Adrenal gland (tissue), 12 donors: ENCODE results near the gene LIM2. TPM values are rescaled to one million over a fixed set of nuclear protein-coding genes. Genes with fewer than 3 reads are reported as not detected.

Source experiments
- DNase-seq, 7 donors: peaks; one replicate each; pipeline ENCODE4 v3.0.0-alpha.2; 2019 to 2020
- H3K27ac ChIP-seq, 5 donors: fragments of 200-600 bp; sonication (generic) in 4 of 5; 1 replicate in 3 of 5; 2 replicates in 2 of 5; pipeline versions ENCODE4 v1.5.1 to v1.8.0; 2016 to 2020; ENCODE audit warnings: mild to moderate bottlenecking in 1 of 5
- H3K27me3 ChIP-seq: fragments of 200-600 bp; 2 replicates; pipeline ENCODE4 v1.8.0; 2021
- H3K36me3 ChIP-seq, 2 donors: fragments of 200-600 bp; replicated peaks in 1 of 2; 1 replicate in 1 of 2; 2 replicates in 1 of 2; pipeline versions ENCODE4 v1.5.1 to v1.8.0; 2018 to 2022
- H3K4me1 ChIP-seq, 2 donors: fragments of 200-600 bp; replicated peaks in 1 of 2; 1 replicate in 1 of 2; 2 replicates in 1 of 2; pipeline versions ENCODE4 v1.5.1 to v1.8.0; 2018 to 2021
- H3K4me3 ChIP-seq, 4 donors: fragments of 200-600 bp; sonication (generic) in 3 of 4; one replicate each; pipeline ENCODE4 v1.5.1; 2016 to 2018
- H3K9me3 ChIP-seq, 3 donors: fragments of 200-600 bp; sonication (generic) in 1 of 3; replicated peaks in 1 of 3; 1 replicate in 2 of 3; 2 replicates in 1 of 3; pipeline versions ENCODE4 v1.5.1 to v1.8.0; 2016 to 2021
- POLR2A ChIP-seq, 2 donors: fragments of 450-650 bp; IDR thresholded peaks; one replicate each; pipeline ENCODE4 v1.6.1; 2017; ENCODE audit warnings: antibody characterized with exemption in 2 of 2, mild to moderate bottlenecking in 2 of 2, moderate library complexity in 1 of 2
- WGBS, 4 donors: extraction: QIAGEN DNeasy Blood & Tissue Kit in 2 of 4; methylation state at CpG; one replicate each; pipeline versions ENCODE4 v1.1.5 to v1.1.7; 2013 to 2017; 5-methylcytosine and 5-hydroxymethylcytosine counted together
- intact Hi-C, 2 donors: fragments of 100-400 bp; cut with DNase I; formaldehyde crosslinking; loops; one replicate each; pipeline versions ENCODE4 v1.14.1 to v1.15.0; 2022 to 2023
- polyA plus RNA-seq, 3 donors: library from polyadenylated mRNA; stranded (reverse); fragments of 200-250 nt in 2 of 3; fragments of 350-450 nt in 1 of 3; fragmentation: Illumina TruSeq in 1 of 3; extraction: RNeasy Lipid Tissue Mini Kit (QIAGEN cat#74804) in 1 of 3; gene quantifications; one replicate each; pipeline ENCODE4 v1.2.3, GENCODE V29; 2013 to 2014
- total RNA-seq, 9 donors: library from RNA; depleted of rRNA in 4 of 9; stranded (reverse); fragments of >200 nt in 4 of 9; fragments of 120-200 nt in 1 of 9; fragmentation: NEBNext Ultra II Directional in 1 of 9; extraction: Animal tissue kit (Norgen Biotek cat#: 25700) in 1 of 9; gene quantifications; one replicate each; pipeline versions ENCODE4 v1.1.0 to v1.2.4, GENCODE V29; 2013 to 2023
- TF ChIP-seq, protein P1 (sequence below), 6 experiments: fragments of 450-650 bp in 4 of 6; fragments of 200-600 bp in 2 of 6; sonication (generic) in 1 of 6; IDR thresholded peaks; 1 replicate in 5 of 6; 2 replicates in 1 of 6; pipeline versions ENCODE4 v1.5.1 to v1.8.0; 2016 to 2021; ENCODE audit warnings: antibody characterized with exemption in 6 of 6, mild to moderate bottlenecking in 2 of 6, moderate library complexity in 1 of 6
- donor health status: healthy with polysubstance abuse.
- donor health status: Bipolar disorder and iron deficiency.
- donor health status: DM: yes; HTN: yes; CAD: no.
- donor health status: DM: no; HTN: no; CAD: no.
- donor health status: DM: no; HTN: no; CAD: no.
- donor health status: DM: yes; HTN: yes; CAD: no.

Gene LIM2
- total and polyA plus RNA-seq, 12 donors = not detected

DNA sequence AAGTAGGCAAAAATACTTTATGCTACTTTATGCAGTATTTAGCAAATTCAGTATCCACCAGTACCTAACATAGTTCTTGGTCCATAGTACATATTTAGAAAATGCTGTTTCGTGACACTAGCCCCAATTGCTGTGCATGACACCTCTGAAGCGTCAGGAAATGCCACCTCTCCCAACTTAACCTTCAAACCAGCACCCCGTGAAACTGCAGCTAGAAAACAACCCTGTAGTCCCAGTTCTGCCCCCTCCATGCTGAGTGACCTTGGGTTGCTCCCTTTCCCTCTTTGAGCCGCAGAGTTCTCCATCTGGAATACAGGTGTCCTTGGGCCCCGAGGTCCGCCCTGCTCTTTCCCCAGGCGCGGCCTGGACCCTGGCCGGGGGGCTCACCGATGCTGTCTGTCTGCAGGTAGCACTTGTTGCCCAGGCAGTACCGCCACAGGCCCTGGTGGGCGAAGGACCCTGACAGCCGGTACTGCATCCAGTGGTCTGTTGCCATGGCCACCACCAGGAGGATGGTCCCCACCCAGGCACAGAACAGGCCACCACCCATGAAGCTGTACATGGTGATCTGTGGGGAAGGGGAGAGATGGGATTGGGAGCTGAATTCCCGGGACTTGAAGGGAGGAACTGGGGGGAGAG lies 773 bp downstream of the LIM2 start:
- no peaks in the 10 kb centered on the region for H3K27me3 ChIP-seq
- TF ChIP-seq, protein P1, sequence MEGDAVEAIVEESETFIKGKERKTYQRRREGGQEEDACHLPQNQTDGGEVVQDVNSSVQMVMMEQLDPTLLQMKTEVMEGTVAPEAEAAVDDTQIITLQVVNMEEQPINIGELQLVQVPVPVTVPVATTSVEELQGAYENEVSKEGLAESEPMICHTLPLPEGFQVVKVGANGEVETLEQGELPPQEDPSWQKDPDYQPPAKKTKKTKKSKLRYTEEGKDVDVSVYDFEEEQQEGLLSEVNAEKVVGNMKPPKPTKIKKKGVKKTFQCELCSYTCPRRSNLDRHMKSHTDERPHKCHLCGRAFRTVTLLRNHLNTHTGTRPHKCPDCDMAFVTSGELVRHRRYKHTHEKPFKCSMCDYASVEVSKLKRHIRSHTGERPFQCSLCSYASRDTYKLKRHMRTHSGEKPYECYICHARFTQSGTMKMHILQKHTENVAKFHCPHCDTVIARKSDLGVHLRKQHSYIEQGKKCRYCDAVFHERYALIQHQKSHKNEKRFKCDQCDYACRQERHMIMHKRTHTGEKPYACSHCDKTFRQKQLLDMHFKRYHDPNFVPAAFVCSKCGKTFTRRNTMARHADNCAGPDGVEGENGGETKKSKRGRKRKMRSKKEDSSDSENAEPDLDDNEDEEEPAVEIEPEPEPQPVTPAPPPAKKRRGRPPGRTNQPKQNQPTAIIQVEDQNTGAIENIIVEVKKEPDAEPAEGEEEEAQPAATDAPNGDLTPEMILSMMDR (IDR thresholded peaks at IDR 0.05) = no peak
- no peak for TF ChIP-seq POLR2A (IDR thresholded peaks at IDR 0.05)
- no peaks in the 10 kb centered on the region for H3K9me3 ChIP-seq
- no peak overlapping the region for H3K27ac ChIP-seq
- no peaks in the 10 kb centered on the region for H3K36me3 ChIP-seq
- H3K4me1 ChIP-seq = no peaks in the 10 kb centered on the region
- intact Hi-C loops = no loop called here
- no peak for DNase-seq
- no peak overlapping the region for H3K4me3 ChIP-seq
- 52 to 67% (median 64%) methylated on average over 4 to 14 of the region's 14 CpGs for WGBS, 4 donors

- Histone ChIP-seq H3K27me3 (no peaks in the 10 kb centered on the region), H3K36me3 (no peaks in the 10 kb centered on the region), H3K9me3 (no peaks in the 10 kb centered on the region), H3K4me3 (no peak overlapping the region), H3K27ac (no peak overlapping the region), H3K4me1 (no peaks in the 10 kb centered on the region)
- DNase-seq = no peak
- intact Hi-C loops = no loop called here
- TF ChIP-seq POLR2A (IDR thresholded peaks at IDR 0.05) = no peak
- TF ChIP-seq, protein P1 (IDR thresholded peaks at IDR 0.05) = no peak
- 91 to 97% (median 95%) methylated on average over 3 to 4 of the region's 4 CpGs for WGBS, 4 donors
Observed at GRCh38 chr19:51382004-51382403, 5.8 kb downstream of the LIM2 start.

DNA sequence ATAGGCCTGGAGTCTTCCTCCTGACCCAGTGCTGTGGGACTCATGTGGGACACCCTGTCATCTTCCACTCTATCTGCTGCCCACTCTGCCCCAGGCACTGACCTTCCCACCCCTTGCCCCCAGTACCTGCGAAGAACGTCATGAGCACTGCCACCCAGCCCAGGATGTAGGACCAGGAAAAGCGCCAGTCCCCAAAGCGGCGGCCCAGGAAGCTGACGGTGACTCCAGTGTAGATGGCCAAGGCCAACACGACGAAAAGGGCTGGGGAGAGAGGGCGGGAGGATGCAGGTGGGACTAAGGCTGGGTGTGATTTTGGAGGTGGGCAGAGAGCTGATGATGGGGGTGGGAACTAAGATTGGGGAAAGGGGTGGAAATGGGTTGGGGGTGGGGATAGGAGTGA lies 7.4 kb downstream of the LIM2 start:
- Histone ChIP-seq H3K4me3 (no peak overlapping the region), H3K27me3 (no peaks in the 10 kb centered on the region), H3K4me1 (no peaks in the 10 kb centered on the region), H3K27ac (no peak overlapping the region), H3K36me3 (no peaks in the 10 kb centered on the region), H3K9me3 (no peaks in the 10 kb centered on the region)
- no peak for TF ChIP-seq POLR2A (IDR thresholded peaks at IDR 0.05)
- TF ChIP-seq, protein P1 (IDR thresholded peaks at IDR 0.05) = no peak
- no peak for DNase-seq
- WGBS, 4 donors = 90 to 95% (median 94%) methylated on average over 6 to 9 of the region's 9 CpGs
- intact Hi-C loops = no loop called here

DNA sequence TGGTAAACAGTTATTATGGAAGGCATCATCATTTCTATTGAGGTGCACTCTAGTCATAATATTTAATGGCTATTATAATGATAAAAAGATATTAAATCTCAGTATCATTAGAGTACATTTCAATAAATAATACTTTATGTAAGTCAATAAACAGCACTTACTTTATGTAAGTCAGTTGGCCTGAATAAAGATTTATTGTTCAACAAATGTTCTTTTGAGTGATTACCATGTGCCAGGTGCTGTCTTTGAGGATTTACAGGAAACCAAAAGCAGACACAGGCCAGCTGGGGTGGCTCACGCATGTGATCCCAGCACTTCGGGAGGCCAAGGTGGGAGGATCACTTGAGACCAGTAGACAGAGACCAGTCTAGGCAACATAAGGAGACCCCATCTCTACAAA lies 10.4 kb downstream of the LIM2 start:
- no peaks in the 10 kb centered on the region for H3K27me3 ChIP-seq
- intact Hi-C loops = no loop called here
- H3K4me1 ChIP-seq = no peaks in the 10 kb centered on the region
- H3K27ac ChIP-seq = no peak overlapping the region
- WGBS, 4 donors = 80 to 92% (median 85%) methylated on average over 2 of the region's 2 CpGs
- H3K36me3 ChIP-seq = no peaks in the 10 kb centered on the region
- H3K9me3 ChIP-seq = no peaks in the 10 kb centered on the region
- no peak overlapping the region for H3K4me3 ChIP-seq
- TF ChIP-seq, protein P1 (IDR thresholded peaks at IDR 0.05) = no peak
- TF ChIP-seq POLR2A (IDR thresholded peaks at IDR 0.05) = no peak
- no peak for DNase-seq
